Measurements from ENCODE around the gene NAALADL2. TPM values are rescaled to one million over a fixed set of nuclear protein-coding genes. Genes with fewer than 3 reads are reported as not detected.

NAALADL2 gene
- total and polyA plus RNA-seq, 9 of the 15 experiments (the other 6 are each of a cell fraction or from before 2014, with no cell fraction given): 0.29 to 1.1 (median 0.79) TPM; not detected in 1

GRCh38 chr3:174810254-174810653 lies 48.9 kb upstream of the NAALADL2 start (continued):
- TF ChIP-seq ZBTB33 (CRISPR knock-in tag; IDR thresholded peaks at IDR 0.05) (no peak), HMG20A (CRISPR knock-in tag; conservative IDR thresholded peaks at IDR 0.05) (no peak), NFATC3 (IDR thresholded peaks at IDR 0.05) (no peak), NONO (IDR thresholded peaks at IDR 0.05; ENCODE audit: low read depth in 2 of 2, low read length in 1 of 2) (no peak), NFIC (IDR thresholded peaks at IDR 0.05) (no peak), YY1 (IDR thresholded peaks at IDR 0.05; ENCODE audit: borderline replicate concordance in 1 of 3, control insufficient read depth in 1 of 3, extremely low read depth in 1 of 3, insufficient read depth in 3 of 3, insufficient read length in 1 of 3, insufficient replicate concordance in 2 of 3, low read depth in 1 of 3, low read length in 2 of 3) (no peak), CLOCK (CRISPR knock-in tag; IDR thresholded peaks at IDR 0.05; ENCODE audit: borderline replicate concordance) (no peak), ZNF407 (IDR thresholded peaks at IDR 0.05; ENCODE audit: low read depth) (no peak)
